Measurements from ENCODE around the gene RTL5.
"Not testable (repeated sequence)": the region's sequence is repeated elsewhere in the genome, so short reads cannot be mapped to it uniquely, and the experiment has no call there.

The RTL5 gene

GRCh38 chrX:72131317-72132294, at the start of gene RTL5:
TSS of gene RTL5 (minus strand) at chrX:72131915.
- Histone ChIP-seq H3K9ac (ENCODE audit: low read depth, low read length) (no peak within 1 kb of the TSS), H3K4me3 (ENCODE audit: low read depth, low read length) (peak within 1 kb of the TSS; percentile 43), H3K27me3 (ENCODE audit: control insufficient read depth, insufficient read depth, low read length) (peaks cover 60% of the 10 kb centered on the region), H3K9me3 (ENCODE audit: control insufficient read depth, insufficient read depth, low read length) (peaks cover 4% of the 10 kb centered on the region), H3K4me1 (ENCODE audit: control insufficient read depth, insufficient read depth, low read length) (peaks cover 4% of the 10 kb centered on the region), H3K36me3 (ENCODE audit: control insufficient read depth, insufficient read depth, low read length) (no peaks in the 10 kb centered on the region)

- Histone ChIP-seq H3K4me3 (ENCODE audit: low read depth, low read length) (peak overlapping the region; percentile 65), H3K9ac (ENCODE audit: low read depth, low read length) (no peak overlapping the region), H3K36me3 (ENCODE audit: control insufficient read depth, insufficient read depth, low read length) (no peaks in the 10 kb centered on the region), H3K27me3 (ENCODE audit: control insufficient read depth, insufficient read depth, low read length) (no peaks in the 10 kb centered on the region), H3K4me1 (ENCODE audit: control insufficient read depth, insufficient read depth, low read length) (no peaks in the 10 kb centered on the region), H3K9me3 (ENCODE audit: control insufficient read depth, insufficient read depth, low read length) (no peaks in the 10 kb centered on the region)
Measured at GRCh38 chrX:72180539-72180938, 48.8 kb upstream of the RTL5 start.

GRCh38 chrX:72176981-72177380, 45.3 kb upstream of the RTL5 start:
- Histone ChIP-seq H3K36me3 (ENCODE audit: control insufficient read depth, insufficient read depth, low read length) (no peaks in the 10 kb centered on the region), H3K4me3 (ENCODE audit: low read depth, low read length) (no peak overlapping the region), H3K4me1 (ENCODE audit: control insufficient read depth, insufficient read depth, low read length) (no peaks in the 10 kb centered on the region), H3K9me3 (ENCODE audit: control insufficient read depth, insufficient read depth, low read length) (no peaks in the 10 kb centered on the region), H3K9ac (ENCODE audit: low read depth, low read length) (no peak overlapping the region), H3K27me3 (ENCODE audit: control insufficient read depth, insufficient read depth, low read length) (peaks cover 2% of the 10 kb centered on the region)

- H3K4me1 ChIP-seq (ENCODE audit: control insufficient read depth, insufficient read depth, low read length); H3K9ac ChIP-seq (ENCODE audit: low read depth, low read length); H3K27me3 ChIP-seq (ENCODE audit: control insufficient read depth, insufficient read depth, low read length); H3K36me3 ChIP-seq (ENCODE audit: control insufficient read depth, insufficient read depth, low read length); H3K4me3 ChIP-seq (ENCODE audit: low read depth, low read length); H3K9me3 ChIP-seq (ENCODE audit: control insufficient read depth, insufficient read depth, low read length): not testable (repeated sequence)
Measured at GRCh38 chrX:72176289-72176688, 44.6 kb upstream of the RTL5 start.

- H3K36me3 ChIP-seq (ENCODE audit: control insufficient read depth, insufficient read depth, low read length): no peaks in the 10 kb centered on the region
- no peak overlapping the region for H3K9ac ChIP-seq (ENCODE audit: low read depth, low read length)
- no peak overlapping the region for H3K4me3 ChIP-seq (ENCODE audit: low read depth, low read length)
- peaks cover 3% of the 10 kb centered on the region for H3K9me3 ChIP-seq (ENCODE audit: control insufficient read depth, insufficient read depth, low read length)
- peaks cover 4% of the 10 kb centered on the region for H3K27me3 ChIP-seq (ENCODE audit: control insufficient read depth, insufficient read depth, low read length)
- H3K4me1 ChIP-seq (ENCODE audit: control insufficient read depth, insufficient read depth, low read length): no peaks in the 10 kb centered on the region
Measured at GRCh38 chrX:72169008-72169728, 37.5 kb upstream of the RTL5 start.

GRCh38 chrX:72165551-72165950, 33.8 kb upstream of the RTL5 start:
- H3K4me1 ChIP-seq (ENCODE audit: control insufficient read depth, insufficient read depth, low read length): no peaks in the 10 kb centered on the region
- no peak overlapping the region for H3K9ac ChIP-seq (ENCODE audit: low read depth, low read length)
- H3K4me3 ChIP-seq (ENCODE audit: low read depth, low read length): no peak overlapping the region
- H3K9me3 ChIP-seq (ENCODE audit: control insufficient read depth, insufficient read depth, low read length): peaks cover 6% of the 10 kb centered on the region
- peaks cover 4% of the 10 kb centered on the region for H3K27me3 ChIP-seq (ENCODE audit: control insufficient read depth, insufficient read depth, low read length)
- no peaks in the 10 kb centered on the region for H3K36me3 ChIP-seq (ENCODE audit: control insufficient read depth, insufficient read depth, low read length)

GRCh38 chrX:72159769-72160168, 28.1 kb upstream of the RTL5 start:
- Histone ChIP-seq H3K9ac (ENCODE audit: low read depth, low read length) (no peak overlapping the region), H3K27me3 (ENCODE audit: control insufficient read depth, insufficient read depth, low read length) (no peaks in the 10 kb centered on the region), H3K36me3 (ENCODE audit: control insufficient read depth, insufficient read depth, low read length) (no peaks in the 10 kb centered on the region), H3K4me3 (ENCODE audit: low read depth, low read length) (no peak overlapping the region), H3K9me3 (ENCODE audit: control insufficient read depth, insufficient read depth, low read length) (peaks cover 12% of the 10 kb centered on the region), H3K4me1 (ENCODE audit: control insufficient read depth, insufficient read depth, low read length) (no peaks in the 10 kb centered on the region)

GRCh38 chrX:72158773-72159172, 27.1 kb upstream of the RTL5 start:
- H3K9me3 ChIP-seq (ENCODE audit: control insufficient read depth, insufficient read depth, low read length): peaks cover 12% of the 10 kb centered on the region
- no peak overlapping the region for H3K4me3 ChIP-seq (ENCODE audit: low read depth, low read length)
- no peaks in the 10 kb centered on the region for H3K27me3 ChIP-seq (ENCODE audit: control insufficient read depth, insufficient read depth, low read length)
- no peaks in the 10 kb centered on the region for H3K4me1 ChIP-seq (ENCODE audit: control insufficient read depth, insufficient read depth, low read length)
- no peak overlapping the region for H3K9ac ChIP-seq (ENCODE audit: low read depth, low read length)
- H3K36me3 ChIP-seq (ENCODE audit: control insufficient read depth, insufficient read depth, low read length): no peaks in the 10 kb centered on the region

GRCh38 chrX:72146527-72146926, 14.8 kb upstream of the RTL5 start:
- Histone ChIP-seq H3K27me3 (ENCODE audit: control insufficient read depth, insufficient read depth, low read length) (no peaks in the 10 kb centered on the region), H3K9me3 (ENCODE audit: control insufficient read depth, insufficient read depth, low read length) (peaks cover 2% of the 10 kb centered on the region), H3K4me1 (ENCODE audit: control insufficient read depth, insufficient read depth, low read length) (no peaks in the 10 kb centered on the region), H3K4me3 (ENCODE audit: low read depth, low read length) (no peak overlapping the region), H3K36me3 (ENCODE audit: control insufficient read depth, insufficient read depth, low read length) (peaks cover 2% of the 10 kb centered on the region), H3K9ac (ENCODE audit: low read depth, low read length) (no peak overlapping the region)

GRCh38 chrX:72145181-72145580, 13.5 kb upstream of the RTL5 start:
- Histone ChIP-seq H3K4me1 (ENCODE audit: control insufficient read depth, insufficient read depth, low read length) (no peaks in the 10 kb centered on the region), H3K9ac (ENCODE audit: low read depth, low read length) (no peak overlapping the region), H3K4me3 (ENCODE audit: low read depth, low read length) (no peak overlapping the region), H3K36me3 (ENCODE audit: control insufficient read depth, insufficient read depth, low read length) (peaks cover 2% of the 10 kb centered on the region), H3K27me3 (ENCODE audit: control insufficient read depth, insufficient read depth, low read length) (no peaks in the 10 kb centered on the region), H3K9me3 (ENCODE audit: control insufficient read depth, insufficient read depth, low read length) (peaks cover 2% of the 10 kb centered on the region)

GRCh38 chrX:72143609-72143907, 11.8 kb upstream of the RTL5 start:
- Histone ChIP-seq H3K36me3 (ENCODE audit: control insufficient read depth, insufficient read depth, low read length) (peaks cover 5% of the 10 kb centered on the region), H3K27me3 (ENCODE audit: control insufficient read depth, insufficient read depth, low read length) (no peaks in the 10 kb centered on the region), H3K9me3 (ENCODE audit: control insufficient read depth, insufficient read depth, low read length) (peaks cover 3% of the 10 kb centered on the region), H3K4me3 (ENCODE audit: low read depth, low read length) (no peak overlapping the region), H3K9ac (ENCODE audit: low read depth, low read length) (no peak overlapping the region), H3K4me1 (ENCODE audit: control insufficient read depth, insufficient read depth, low read length) (no peaks in the 10 kb centered on the region)

Measured in iPS-15b (cell line).